CD4-positive, alpha-beta T cell treated with Interferon alpha-2 for 1 hour (primary cell): ENCODE data around the gene ILF3.

ENCODE experiments used
- DNase-seq, 2 donors: peaks; one replicate each; pipeline ENCODE4 v3.0.0-alpha.2; 2020 to 2022

Gene ILF3

DNA sequence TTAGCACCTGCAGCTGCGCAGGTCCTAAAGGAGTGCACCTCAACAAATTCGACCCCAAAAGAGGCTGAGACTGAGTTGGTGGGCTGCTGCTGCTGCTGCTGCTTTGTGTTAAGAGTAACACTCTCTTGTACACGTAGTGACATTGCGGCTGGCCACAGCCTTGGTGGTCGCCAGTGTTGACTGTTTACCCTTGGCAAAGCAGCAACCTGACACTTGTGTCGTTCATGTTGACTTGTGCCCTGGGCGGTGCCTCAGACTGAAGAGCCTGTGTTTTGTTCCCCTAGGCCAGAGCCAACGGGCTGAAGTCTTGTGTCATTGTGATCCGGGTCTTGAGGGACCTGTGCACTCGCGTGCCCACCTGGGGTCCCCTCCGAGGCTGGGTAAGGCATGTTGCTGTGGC, 24.7 kb downstream of the ILF3 start:
- DNase-seq, result no peak

DNA sequence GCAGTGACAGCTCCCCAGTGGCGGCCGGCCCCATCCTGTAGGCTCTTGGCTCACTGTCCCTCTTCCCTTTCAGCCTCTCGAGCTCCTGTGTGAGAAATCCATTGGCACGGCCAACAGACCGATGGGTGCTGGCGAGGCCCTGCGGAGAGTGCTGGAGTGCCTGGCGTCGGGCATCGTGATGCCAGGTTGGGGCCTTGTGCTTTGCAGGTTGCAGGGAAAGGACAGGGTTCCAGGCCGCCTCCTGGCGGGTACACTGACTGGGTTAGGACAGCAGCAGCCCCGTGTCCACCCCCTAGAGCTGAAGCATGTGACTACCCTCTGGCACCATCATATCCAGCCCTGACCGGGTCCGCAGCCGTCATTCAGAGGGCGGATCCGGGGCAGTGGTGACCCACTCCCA, 25.6 kb downstream of the ILF3 start:
- DNase-seq, result no peak

DNA sequence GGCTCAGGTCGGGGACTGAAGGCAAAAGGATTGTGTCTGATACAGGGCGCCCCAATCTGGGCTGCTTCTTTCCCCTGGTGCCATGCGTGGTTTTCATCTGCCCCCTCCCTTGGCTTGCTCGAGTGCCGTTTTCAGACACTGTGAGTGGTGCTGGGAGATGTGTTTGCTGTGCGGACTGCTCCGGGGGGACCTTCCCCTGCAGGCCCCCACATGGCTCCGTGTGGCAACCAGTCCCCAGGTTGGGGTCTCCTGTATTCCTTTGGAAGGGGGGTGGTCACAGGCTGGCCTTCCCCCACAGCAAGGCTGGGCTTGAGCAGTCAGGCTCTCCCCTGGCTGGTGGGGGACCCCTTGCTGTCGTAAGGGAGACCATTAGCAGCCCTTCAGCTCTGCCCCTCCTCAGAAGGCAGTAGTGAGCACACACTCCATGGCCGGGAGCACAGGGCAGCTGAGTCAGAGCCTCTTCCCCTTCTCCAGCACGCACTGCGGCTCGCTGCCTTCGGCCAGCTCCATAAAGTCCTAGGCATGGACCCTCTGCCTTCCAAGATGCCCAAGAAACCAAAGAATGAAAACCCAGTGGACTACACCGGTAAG, 26.5 kb downstream of the ILF3 start:
- no peak for DNase-seq

DNA sequence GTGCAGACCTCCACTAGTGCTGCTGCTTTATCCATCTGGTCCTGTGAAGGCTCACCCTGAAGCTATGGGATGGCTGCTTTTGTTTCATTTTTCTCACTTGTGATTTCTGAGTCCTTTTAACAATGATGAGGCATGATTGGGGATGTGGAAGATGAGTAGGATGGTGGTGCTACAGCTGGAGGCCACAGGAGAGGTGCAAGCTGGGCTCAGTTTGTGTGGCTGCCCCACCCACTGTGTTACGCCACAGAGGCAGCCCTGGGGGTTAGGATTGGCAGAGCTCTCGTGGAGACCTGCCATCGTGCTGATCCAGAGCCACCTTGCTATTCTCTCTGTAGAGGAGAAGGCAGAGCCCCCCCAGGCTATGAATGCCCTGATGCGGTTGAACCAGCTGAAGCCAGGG, 27.5 kb downstream of the ILF3 start:
- DNase-seq, result no peak

DNA sequence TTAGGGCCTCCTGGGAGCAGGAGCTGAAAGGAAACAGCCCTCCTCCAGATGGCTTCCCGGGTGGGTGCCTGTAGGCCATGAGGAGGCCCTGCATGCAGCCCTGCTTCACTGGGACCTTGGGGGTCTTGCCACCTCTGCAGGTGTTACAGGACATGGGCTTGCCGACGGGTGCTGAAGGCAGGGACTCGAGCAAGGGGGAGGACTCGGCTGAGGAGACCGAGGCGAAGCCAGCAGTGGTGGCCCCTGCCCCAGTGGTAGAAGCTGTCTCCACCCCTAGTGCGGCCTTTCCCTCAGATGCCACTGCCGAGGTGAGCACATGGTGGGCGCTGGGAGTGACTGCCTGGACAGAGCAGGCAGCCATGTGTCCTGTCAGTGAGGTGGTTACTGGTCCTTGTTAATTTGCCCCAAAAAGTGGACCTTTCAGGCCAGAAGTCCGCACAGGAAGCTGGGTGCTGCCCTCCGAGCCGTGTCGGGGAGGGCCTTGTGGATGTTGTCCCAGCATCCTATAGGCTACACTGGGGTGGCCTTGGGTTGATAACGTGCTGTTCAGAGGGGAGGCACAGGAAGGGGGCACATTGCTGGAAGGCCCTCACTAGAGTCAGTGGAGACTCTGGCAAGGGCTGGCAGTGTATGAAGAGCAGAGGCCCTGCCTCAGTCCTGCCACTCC, 28.4 kb downstream of the ILF3 start:
- no peak for DNase-seq

DNA sequence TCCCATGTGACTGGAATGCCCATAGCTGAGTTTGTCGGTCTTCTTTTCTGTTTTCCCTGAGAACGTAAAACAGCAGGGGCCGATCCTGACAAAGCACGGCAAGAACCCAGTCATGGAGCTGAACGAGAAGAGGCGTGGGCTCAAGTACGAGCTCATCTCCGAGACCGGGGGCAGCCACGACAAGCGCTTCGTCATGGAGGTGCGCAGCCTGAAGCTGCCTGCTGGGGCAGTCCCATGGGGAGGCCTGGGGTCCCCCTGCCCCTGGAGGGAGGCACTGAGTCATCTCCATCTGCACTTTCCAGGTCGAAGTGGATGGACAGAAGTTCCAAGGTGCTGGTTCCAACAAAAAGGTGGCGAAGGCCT, 28.9 kb downstream of the ILF3 start:
- DNase-seq, result no peak

DNA sequence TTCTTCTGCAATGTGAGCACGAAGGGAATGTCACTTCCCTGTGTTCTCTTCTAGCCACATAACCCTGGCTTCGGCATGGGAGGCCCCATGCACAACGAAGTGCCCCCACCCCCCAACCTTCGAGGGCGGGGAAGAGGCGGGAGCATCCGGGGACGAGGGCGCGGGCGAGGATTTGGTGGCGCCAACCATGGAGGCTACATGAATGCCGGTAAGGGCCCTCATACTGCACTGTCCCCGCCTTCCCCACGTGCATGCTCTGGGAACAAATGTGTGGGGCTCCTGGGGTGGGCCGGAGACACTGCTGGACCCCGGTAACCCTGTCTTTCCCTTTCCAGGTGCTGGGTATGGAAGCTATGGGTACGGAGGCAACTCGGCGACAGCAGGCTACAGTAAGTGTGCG, 29.4 kb downstream of the ILF3 start:
- DNase-seq, result no peak

DNA sequence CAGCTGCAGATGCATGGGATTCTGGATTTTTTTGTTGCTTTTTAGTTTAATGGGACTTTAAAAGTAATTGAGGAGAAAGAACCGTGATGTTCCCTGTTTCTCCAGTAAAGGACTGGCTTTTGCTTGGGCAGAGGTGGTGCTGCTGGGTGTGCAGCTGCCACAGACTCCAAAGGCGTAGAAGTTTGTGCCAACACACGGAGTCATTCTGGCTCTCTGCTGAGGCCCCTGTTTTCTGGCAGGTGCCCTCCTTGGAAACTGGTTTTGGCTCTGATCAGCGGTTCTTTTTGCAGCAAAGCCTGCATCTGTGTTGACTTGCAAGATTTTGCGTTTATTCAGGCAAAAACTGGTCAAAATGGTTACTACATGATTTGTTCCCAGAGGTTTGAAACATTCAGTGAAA, 31.1 kb downstream of the ILF3 start:
- DNase-seq, result no peak

DNA sequence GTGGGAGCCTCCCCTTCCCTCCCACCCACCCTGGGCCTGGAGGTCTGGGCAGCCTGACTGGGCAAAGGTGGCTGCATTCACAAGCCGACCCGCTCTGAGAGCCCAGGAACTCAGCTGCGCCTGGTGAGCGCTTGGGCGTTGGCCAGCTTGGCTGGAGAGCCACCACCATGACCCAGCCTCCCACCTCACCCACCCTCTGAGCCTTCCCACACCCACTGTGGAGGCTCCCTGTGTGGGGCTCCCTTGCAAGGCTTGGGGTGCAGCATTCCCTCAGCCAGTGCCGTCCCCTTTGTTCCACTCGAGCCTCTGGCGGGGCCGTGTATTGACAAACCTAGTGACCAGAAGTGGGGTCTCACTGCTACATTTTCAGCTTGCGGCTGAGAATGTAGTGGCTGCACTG, 32.0 kb downstream of the ILF3 start:
- DNase-seq, result no peak

DNA sequence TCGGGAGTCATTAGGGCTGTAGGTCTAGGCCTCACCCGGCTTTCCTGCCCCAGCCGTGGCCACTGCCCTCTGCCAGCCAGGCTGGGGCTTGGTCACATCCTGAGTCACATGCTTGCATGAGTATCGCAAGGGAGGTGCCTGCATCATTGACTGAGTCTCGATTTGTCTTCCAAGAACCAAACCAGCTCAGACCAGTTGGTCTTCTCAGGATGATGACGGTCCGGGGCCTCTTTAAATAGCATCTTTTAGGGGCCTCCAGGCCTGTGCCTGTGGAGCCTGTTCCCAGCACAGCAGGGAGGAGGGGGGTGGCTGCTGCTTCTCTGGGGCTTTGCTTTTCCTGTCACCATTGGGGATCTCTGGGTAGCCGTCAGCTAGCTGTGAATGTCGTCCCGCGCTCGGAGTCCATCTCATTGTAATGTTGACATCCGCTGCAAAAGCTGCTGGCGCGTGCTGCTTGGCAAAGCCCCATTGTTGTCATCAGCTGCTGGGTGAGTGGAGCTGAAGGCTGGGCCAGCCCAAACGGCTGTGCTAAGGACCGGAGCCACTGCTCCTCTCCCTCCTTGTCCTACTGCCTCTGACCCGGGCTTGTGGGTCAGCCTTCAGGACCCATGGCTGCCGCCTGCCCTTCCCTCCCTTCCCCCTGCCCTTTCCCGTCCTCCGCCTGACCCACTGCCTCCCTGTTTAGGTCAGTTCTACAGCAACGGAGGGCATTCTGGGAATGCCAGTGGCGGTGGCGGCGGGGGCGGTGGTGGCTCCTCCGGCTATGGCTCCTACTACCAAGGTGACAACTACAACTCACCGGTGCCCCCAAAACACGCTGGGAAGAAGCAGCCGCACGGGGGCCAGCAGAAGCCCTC, 32.7 kb downstream of the ILF3 start:
- no peak for DNase-seq

DNA sequence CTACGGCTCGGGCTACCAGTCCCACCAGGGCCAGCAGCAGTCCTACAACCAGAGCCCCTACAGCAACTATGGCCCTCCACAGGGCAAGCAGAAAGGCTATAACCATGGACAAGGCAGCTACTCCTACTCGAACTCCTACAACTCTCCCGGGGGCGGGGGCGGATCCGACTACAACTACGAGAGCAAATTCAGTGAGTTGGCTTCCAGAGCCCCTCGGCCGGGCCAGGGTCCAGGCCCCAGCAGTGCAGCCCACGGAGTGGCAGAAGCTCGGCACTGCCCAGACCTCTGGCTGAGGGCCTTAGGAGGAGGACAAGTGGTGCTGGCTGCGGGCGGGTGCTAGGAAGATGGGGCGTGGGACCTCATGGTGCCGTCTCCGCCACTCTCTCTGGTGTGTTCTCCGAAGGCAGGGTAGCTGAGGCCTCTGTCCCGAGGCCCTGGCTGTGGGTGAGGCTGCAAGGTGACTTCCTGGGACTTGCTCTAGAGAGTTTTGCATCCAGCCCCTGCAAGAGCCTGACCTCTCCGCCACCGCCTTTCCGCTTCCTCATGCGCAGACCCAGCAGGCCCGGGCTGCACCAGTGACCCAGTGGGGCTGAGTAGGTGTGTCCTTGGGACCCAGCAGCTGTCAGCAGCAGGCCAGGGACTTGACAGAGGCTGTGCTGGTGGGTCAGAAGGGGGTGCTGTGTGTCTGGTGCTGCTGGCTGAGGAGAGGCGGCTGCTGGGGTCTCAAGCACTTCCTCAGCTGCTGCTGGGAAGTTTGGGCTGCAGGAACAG, 33.6 kb downstream of the ILF3 start:
- no peak for DNase-seq

DNA sequence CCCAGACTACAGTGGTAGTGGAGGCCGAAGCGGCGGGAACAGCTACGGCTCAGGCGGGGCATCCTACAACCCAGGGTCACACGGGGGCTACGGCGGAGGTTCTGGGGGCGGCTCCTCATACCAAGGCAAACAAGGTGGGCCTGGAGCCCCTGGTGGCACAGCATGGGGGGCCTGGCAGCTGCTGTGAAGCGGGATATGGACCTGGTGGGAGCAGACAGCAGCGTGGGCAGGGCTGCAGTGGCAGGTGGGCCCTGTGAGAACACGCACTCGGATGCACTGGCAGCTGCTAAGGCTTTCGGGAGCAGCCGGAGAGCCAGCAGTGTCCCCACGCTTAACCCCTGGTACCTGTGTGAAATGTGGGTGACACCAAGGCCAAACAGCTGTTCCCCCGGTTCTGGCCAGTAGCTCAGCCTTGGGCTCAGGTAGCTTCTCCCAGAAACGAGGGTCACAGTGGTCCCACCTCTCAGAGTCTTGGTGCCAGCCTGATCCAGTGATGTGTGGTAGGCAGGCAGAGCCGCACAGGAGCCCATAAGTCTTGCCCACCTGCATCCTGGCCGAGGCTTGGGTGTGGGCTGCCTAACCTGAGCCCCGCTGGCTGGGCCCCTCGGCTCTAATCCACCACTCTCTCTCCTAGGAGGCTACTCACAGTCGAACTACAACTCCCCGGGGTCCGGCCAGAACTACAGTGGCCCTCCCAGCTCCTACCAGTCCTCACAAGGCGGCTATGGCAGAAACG, 34.6 kb downstream of the ILF3 start:
- no peak for DNase-seq

DNA sequence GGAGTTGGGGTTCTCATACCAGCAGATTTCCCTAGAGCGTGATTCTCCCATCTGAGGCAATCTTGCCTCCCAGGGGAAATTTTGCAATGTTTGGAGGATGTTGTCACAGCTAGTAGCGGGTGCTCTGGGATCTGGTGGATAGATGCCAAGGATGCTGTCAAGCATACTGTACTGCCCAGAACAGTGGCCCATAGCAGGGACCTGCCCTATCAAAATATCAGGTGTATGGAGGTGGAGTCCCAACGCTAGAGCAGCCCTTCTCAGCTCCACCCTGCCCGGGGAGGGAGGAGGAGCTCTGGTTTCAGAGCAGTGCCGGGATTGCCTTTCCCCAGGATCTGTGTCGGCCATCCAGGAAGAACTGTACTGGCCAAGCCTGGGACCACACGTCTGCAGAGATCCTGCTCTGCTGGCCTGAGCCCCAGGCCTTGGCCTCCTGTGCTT, 36.2 kb downstream of the ILF3 start:
- no peak for DNase-seq

DNA sequence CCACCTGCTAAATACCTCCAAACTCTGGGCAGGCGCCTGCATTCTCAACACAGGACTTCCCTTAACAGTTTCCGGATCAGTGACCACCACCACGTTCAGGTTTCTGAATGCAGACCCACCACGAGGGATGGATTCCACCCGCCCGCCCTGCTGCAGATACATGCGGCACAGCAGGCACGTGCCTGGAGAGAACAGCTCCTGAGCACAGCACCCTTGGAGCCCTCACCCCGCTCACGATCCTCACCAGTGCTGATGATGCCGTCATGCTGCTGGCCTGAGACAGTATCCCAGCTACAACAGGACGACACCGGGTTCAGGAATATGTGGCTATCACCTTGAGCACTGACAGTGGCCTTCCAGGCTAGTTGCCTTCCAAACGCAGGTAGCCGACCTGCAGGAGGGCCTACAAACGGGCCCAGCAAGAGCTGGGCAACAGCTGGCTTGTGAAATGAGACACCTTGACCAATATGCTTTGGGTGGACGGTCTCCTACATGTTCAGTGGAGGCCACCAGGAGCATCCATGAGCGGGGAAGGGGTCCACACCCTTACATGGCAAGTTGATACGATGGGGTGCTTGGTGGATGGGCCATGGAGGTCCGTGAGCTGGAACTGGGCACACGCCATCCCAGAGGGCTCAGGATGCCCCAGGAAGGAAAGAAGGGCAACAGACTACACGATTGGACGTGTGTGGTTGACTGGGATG, 37.2 kb downstream of the ILF3 start:
- no peak for DNase-seq

DNA sequence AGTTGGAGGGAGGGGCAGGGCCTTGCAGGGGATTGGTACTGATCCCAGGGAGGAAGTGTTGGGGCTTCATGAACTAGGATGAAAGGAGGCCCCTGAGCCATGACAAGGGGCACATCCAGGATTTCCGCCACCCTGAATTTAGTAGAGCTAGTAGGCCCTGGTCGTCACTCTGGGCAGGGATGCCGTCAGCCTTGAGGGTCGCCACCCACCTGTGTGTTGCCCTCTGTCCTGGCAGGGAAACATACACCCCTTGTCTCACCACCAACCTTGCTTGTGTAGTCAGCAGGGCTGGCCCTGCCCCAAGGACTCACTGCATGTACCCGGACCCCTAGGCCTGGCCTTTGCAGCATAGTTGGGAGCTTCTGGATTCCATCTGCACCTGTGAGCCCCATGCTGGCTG, 37.7 kb downstream of the ILF3 start:
- DNase-seq, result no peak

DNA sequence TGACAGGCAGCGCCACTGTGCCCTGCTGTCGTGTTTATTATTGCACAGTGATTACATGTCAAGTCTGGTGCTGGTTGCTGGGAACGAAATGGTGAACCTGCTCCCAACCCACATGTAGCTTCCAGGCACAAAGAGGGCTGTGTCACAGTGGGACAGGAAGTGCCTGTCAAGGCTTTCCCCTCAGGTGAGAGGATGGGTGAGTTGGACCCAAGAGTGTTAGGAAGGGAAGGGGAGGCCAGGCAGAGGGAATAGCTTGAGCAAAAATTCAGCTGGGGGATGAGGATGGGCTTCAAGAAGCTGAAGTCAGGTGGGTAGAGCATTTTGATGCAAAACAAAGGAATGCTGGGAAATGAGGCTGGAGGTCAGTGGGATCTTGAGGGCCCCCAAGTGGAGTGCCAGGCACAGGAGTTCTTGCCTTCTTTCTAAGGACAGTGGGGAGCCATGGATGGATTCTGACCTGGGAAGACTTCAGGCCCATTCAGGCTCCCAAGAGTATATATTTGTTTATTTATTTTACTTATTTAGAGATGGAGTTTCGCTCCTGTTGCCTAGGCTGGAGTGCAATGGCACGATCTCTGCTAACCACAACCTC, 38.6 kb downstream of the ILF3 start:
- no peak for DNase-seq

DNA sequence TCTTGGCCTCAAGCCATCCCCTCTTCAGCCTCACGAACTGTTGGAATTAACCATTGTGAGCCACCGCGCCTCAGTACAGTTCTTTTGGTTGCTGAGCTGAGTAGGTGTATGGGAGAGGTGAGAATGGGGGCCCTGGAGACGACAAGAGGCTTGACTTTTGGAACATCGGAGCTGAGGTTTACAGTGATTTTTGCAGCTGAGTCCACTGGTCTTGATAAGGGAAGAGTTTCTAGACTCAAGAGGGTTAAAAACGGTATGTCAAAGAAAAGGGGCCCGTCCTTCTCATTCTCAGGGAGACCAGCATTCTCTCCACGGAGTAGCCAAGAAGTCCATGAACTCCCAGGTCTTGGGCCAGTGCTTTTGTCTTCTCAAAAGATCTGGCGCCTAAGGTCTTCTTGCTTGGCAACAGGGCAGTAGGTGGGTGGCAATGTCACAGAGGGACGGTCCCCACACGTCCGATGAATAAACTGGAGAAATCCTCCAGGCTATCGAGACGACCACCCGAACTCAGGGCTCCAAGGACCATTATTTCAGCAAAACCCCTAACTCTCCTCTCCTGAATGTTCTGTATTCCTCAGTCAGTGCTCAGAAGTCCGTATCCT, 40.7 kb downstream of the ILF3 start:
- no peak for DNase-seq

DNA sequence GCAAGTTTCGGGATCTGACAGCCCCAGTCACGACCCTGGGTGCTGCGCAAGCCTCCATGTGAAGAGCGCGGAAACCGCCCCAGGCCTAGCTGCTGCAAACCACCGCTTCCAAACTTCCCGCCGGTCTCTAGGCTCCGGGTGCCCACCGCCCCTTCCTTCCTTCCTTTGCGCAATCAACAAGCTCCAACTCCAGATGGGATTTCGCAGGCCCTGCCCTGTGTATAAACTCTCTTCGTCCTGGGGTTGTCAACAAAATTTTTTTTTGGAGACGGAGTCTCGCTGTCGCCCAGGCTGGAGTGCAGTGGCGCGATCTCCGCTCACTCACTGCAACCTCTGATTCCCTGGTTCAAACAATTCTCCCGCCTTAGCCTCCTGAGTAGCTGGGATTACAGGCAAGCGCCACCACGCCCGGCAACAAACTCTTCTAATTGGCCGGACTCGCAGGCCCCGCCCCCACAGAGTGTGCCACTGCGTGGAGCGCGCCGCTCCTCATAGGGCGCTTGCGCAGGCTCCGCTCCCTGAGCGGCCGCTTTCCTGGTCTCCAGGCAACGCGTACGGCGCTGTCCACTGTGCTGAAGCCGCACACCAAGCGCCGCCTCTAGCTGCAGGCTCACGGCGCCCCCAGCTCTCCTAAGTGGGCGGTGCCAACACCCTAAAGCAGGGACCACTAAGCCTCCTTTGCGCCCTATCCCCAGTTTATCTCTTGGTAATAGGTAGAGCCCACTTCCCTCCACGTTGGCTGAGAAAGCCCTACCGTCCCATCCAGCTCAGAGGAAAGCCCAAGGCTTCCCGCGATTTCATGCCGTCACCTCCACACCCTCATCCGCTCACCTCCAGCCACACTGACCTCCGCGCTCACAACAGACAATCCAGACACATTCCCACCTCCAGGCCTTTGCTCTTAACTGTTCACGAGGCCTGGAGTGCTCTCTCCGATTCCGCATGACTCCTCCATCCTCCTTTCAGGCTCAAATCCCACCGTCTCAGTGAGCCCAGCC, 41.6 kb downstream of the ILF3 start:
- peak; percentile 90 to 92 for DNase-seq

DNA sequence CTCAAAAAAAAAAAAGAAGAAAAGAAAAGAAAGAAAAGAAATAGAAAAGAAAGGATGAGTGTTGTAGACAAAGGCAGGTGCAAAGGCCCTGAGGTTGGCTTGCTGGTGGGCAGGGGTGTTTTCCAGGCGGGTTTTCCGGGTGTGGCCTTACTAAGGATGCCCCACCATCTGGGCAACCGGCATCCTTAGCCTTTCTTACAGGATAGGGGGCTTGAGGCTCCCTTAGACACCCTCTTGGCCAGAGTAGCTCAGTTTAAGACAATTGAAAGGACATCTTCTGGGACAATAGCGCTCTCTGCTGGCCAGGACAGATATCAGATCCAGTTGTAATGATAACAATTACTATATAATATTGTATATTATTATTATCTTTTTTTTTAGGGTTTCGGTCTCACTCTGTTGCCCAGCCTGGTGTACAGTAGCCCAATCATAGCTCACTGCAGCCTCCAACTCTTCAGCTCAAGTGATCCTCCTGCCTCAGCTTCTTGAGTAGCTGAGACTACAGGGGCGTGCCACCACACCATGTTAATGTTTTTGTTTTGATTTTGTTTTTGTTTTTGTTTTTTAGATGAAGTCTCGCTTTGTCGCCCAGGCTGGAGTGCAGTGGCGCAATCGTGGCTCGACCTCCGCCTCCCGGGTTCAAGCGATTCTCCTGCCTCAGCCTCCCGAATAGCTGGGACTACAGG, 45.6 kb downstream of the ILF3 start:
- DNase-seq, result peak; percentile 62 to 78
